H9 (cell line): ENCODE measurements around the gene CHN2. TPM values are rescaled to one million over a fixed set of nuclear protein-coding genes. Genes with fewer than 3 reads are reported as not detected.

Experiments
- DNase-seq: peaks from one replicate; pipeline ENCODE4 v3.0.0-alpha.2; 2017
- H2AFZ ChIP-seq: one replicate; pipeline ENCODE4 v1.6.1; 2013; ENCODE audit warnings: mild to moderate bottlenecking, low read length, control low read depth, moderate library complexity
- H2AK5ac ChIP-seq: 2 replicates; pipeline ENCODE4 v1.6.1; 2013; ENCODE audit warnings: low read length, control low read depth, mixed read lengths; ENCODE audit not compliant: insufficient read length
- H2BK120ac ChIP-seq: one replicate; pipeline ENCODE4 v1.6.1; 2013; ENCODE audit warnings: low read depth, mild to moderate bottlenecking, low read length, control low read depth, inconsistent platforms; ENCODE audit not compliant: poor library complexity, severe bottlenecking
- H2BK12ac ChIP-seq: 2 replicates; pipeline ENCODE4 v1.6.1; 2013; ENCODE audit warnings: low read length, control low read depth, mixed read lengths, low read depth; ENCODE audit not compliant: insufficient read length
- H2BK15ac ChIP-seq: 2 replicates; pipeline ENCODE4 v1.6.1; 2013; ENCODE audit warnings: low read depth, low read length, control low read depth
- H2BK20ac ChIP-seq: one replicate; pipeline ENCODE4 v1.6.1; 2013; ENCODE audit warnings: low read depth, mild to moderate bottlenecking, low read length, control low read depth, inconsistent platforms; ENCODE audit not compliant: poor library complexity, severe bottlenecking
- H2BK5ac ChIP-seq: 2 replicates; pipeline ENCODE4 v1.6.1; 2013; ENCODE audit warnings: low read length, control low read depth, mixed read lengths; ENCODE audit not compliant: insufficient read length
- H3K14ac ChIP-seq: 2 replicates; pipeline ENCODE4 v1.6.1; 2013; ENCODE audit warnings: low read length, control low read depth; ENCODE audit not compliant: insufficient read depth
- H3K18ac ChIP-seq: 2 replicates; pipeline ENCODE4 v1.6.1; 2013; ENCODE audit warnings: low read depth, mild to moderate bottlenecking, mixed read lengths, low read length, control low read depth; ENCODE audit not compliant: insufficient read length
- H3K23ac ChIP-seq: 2 replicates; pipeline ENCODE4 v1.6.1; 2013; ENCODE audit warnings: low read length, control low read depth, mixed read lengths, low read depth; ENCODE audit not compliant: insufficient read length
- H3K23me2 ChIP-seq: 2 replicates; pipeline ENCODE4 v1.6.1; 2013; ENCODE audit warnings: low read depth, mild to moderate bottlenecking, mixed read lengths, low read length, control low read depth; ENCODE audit not compliant: insufficient read length, poor library complexity, severe bottlenecking
- H3K27ac ChIP-seq: 2 replicates; pipeline ENCODE4 v1.5.1; 2013; ENCODE audit warnings: low read length, control low read depth, mixed read lengths, low read depth; ENCODE audit not compliant: insufficient read length
- H3K27me3 ChIP-seq: 2 replicates; pipeline ENCODE4 v1.6.1; 2013; ENCODE audit warnings: low read length, control low read depth, inconsistent platforms; ENCODE audit not compliant: insufficient read depth
- H3K4ac ChIP-seq: 2 replicates; pipeline ENCODE4 v1.6.1; 2013; ENCODE audit warnings: low read depth, mild to moderate bottlenecking, control low read depth, inconsistent platforms, low read length, moderate library complexity
- H3K4me1 ChIP-seq: 2 replicates; pipeline ENCODE4 v1.6.1; 2013; ENCODE audit warnings: low read length, control low read depth, inconsistent platforms; ENCODE audit not compliant: insufficient read depth
- H3K4me2 ChIP-seq: 2 replicates; pipeline ENCODE4 v1.6.1; 2013; ENCODE audit warnings: low read length, control low read depth, mixed read lengths; ENCODE audit not compliant: insufficient read length, insufficient read depth
- H3K56ac ChIP-seq: 2 replicates; pipeline ENCODE4 v1.6.1; 2013; ENCODE audit warnings: low read depth, mild to moderate bottlenecking, mixed read lengths, low read length, control low read depth; ENCODE audit not compliant: insufficient read length
- H3K79me1 ChIP-seq: 2 replicates; pipeline ENCODE4 v1.6.1; 2013; ENCODE audit warnings: low read depth, mild to moderate bottlenecking, moderate library complexity, low read length, control low read depth, inconsistent platforms; ENCODE audit not compliant: insufficient read depth, poor library complexity, severe bottlenecking
- H3K79me2 ChIP-seq: 2 replicates; pipeline ENCODE4 v1.6.1; 2013; ENCODE audit warnings: low read length, control low read depth, inconsistent platforms; ENCODE audit not compliant: insufficient read depth
- H3K9ac ChIP-seq: 2 replicates; pipeline ENCODE4 v1.6.1; 2013; ENCODE audit warnings: low read length, control low read depth, mixed read lengths; ENCODE audit not compliant: insufficient read length; ENCODE audit errors: extremely low read depth
- H3K9me3 ChIP-seq: one replicate; pipeline ENCODE4 v1.6.1; 2013; ENCODE audit warnings: low read depth, low read length, inconsistent platforms; ENCODE audit not compliant: control insufficient read depth
- H3T11ph ChIP-seq: one replicate; pipeline ENCODE4 v1.6.1; 2013; ENCODE audit warnings: mild to moderate bottlenecking, low read length, control low read depth, inconsistent platforms
- H4K20me1 ChIP-seq: one replicate; pipeline ENCODE4 v1.6.1; 2013; ENCODE audit not compliant: control insufficient read depth, insufficient read length, insufficient read depth
- H4K5ac ChIP-seq: 2 replicates; pipeline ENCODE4 v1.6.1; 2013; ENCODE audit warnings: low read depth, mild to moderate bottlenecking, mixed read lengths, low read length, control low read depth; ENCODE audit not compliant: insufficient read length
- H4K8ac ChIP-seq: replicated peaks from 2 replicates; pipeline ENCODE4 v1.6.1; 2013; ENCODE audit warnings: low read length, control low read depth, mixed read lengths, low read depth; ENCODE audit not compliant: insufficient read length
- H4K91ac ChIP-seq: 2 replicates; pipeline ENCODE4 v1.6.1; 2013; ENCODE audit warnings: low read depth, mild to moderate bottlenecking, moderate library complexity, mixed read lengths, low read length, control low read depth; ENCODE audit not compliant: insufficient read length
- H3K27ac Mint-ChIP-seq, 3 experiments: 2 replicates in 2 of 3; 3 replicates in 1 of 3; pipeline ENCODE4 v1.8.0; 2020 to 2021; ENCODE audit warnings: mixed read lengths in 3 of 3, mild to moderate bottlenecking in 1 of 3, moderate library complexity in 1 of 3
- H3K27me3 Mint-ChIP-seq: 2 replicates; pipeline ENCODE4 v1.8.0; 2021; ENCODE audit warnings: low read depth, mild to moderate bottlenecking, moderate library complexity, mixed read lengths
- H3K36me3 Mint-ChIP-seq, 3 experiments: 2 replicates in 2 of 3; 3 replicates in 1 of 3; pipeline ENCODE4 v1.8.0; 2020 to 2021; ENCODE audit warnings: low read depth in 3 of 3, mixed read lengths in 3 of 3; ENCODE audit not compliant: insufficient read depth in 1 of 3
- H3K4me1 Mint-ChIP-seq, 2 experiments: 2 replicates each; pipeline ENCODE4 v1.8.0; 2020; ENCODE audit warnings: mixed read lengths in 2 of 2
- H3K4me3 Mint-ChIP-seq, 2 experiments: 2 replicates in 1 of 2; 3 replicates in 1 of 2; pipeline ENCODE4 v1.8.0; 2020 to 2021; ENCODE audit warnings: mild to moderate bottlenecking in 2 of 2, mixed read lengths in 2 of 2, moderate library complexity in 1 of 2
- H3K9me3 Mint-ChIP-seq, 2 experiments: 2 replicates in 1 of 2; 3 replicates in 1 of 2; pipeline ENCODE4 v1.8.0; 2020; ENCODE audit warnings: mild to moderate bottlenecking in 2 of 2, mixed read lengths in 2 of 2, moderate library complexity in 1 of 2
- CTCF ChIP-seq: fragments of 200-600 bp; sonication (generic); conservative IDR thresholded peaks from 3 replicates; pipeline ENCODE4 v1.8.0; 2021; ENCODE audit warnings: antibody characterized with exemption, mild to moderate bottlenecking
- WGBS: extraction: QIAGEN DNeasy Blood & Tissue Kit; methylation state at CpG from one replicate; pipeline ENCODE4 v1.1.7; 2013; ENCODE audit warnings: missing lambda C conversion rate, low lambda C conversion rate, mixed read lengths; ENCODE audit not compliant: insufficient read length; ENCODE audit errors: extremely low coverage; 5-methylcytosine and 5-hydroxymethylcytosine counted together
- total RNA-seq: library from RNA; stranded (reverse); gene quantifications from 2 replicates; pipeline ENCODE4 v1.2.1, GENCODE V29; 2021

CHN2 gene
- total RNA-seq, 1 experiment from 2014 or later = 3.3 TPM

GRCh38 chr7:29445736-29446135, 251.2 kb downstream of the CHN2 start:
- WGBS = no CpG with 5 or more reads among the region's 6 CpGs
- Histone ChIP-seq H3K79me2 (no peaks in the 10 kb centered on the region), H2BK5ac (no peak overlapping the region), H2BK12ac (no peak overlapping the region), H3K4ac (no peak overlapping the region), H3K23me2 (no peaks in the 10 kb centered on the region), H3K9ac (no peak overlapping the region), H3K18ac (no peak overlapping the region), H2AFZ (no peak overlapping the region), H2AK5ac (no peak overlapping the region), H3K56ac (no peak overlapping the region), H4K20me1 (no peaks in the 10 kb centered on the region), H4K8ac (no peak overlapping the region), H2BK15ac (no peak overlapping the region), H4K91ac (no peak overlapping the region), H3K23ac (no peak overlapping the region), H3K14ac (no peak overlapping the region), H3K9me3 (no peaks in the 10 kb centered on the region), H3K4me1 (no peaks in the 10 kb centered on the region; the same call in 1 of the 2 replicates), H3K79me1 (no peaks in the 10 kb centered on the region), H3K4me2 (no peak overlapping the region), H2BK20ac (no peak overlapping the region), H3T11ph (no peak overlapping the region), H4K5ac (no peak overlapping the region), H3K27me3 (no peaks in the 10 kb centered on the region), H2BK120ac (no peak overlapping the region), H3K27ac (no peak overlapping the region)
- H3K4me3 Mint-ChIP-seq = no peak overlapping the region
- no peak for DNase-seq
- H3K36me3 Mint-ChIP-seq = no peaks in the 10 kb centered on the region
- peaks cover 23 to 26% of the 10 kb centered on the region in 2 experiments for H3K4me1 Mint-ChIP-seq
- no peak overlapping the region for H3K27ac Mint-ChIP-seq
- H3K27me3 Mint-ChIP-seq = no peaks in the 10 kb centered on the region
- TF ChIP-seq CTCF = no peak
- no peaks in the 10 kb centered on the region for H3K9me3 Mint-ChIP-seq
